ENCODE data around the gene WDTC1.
"Not testable (repeated sequence)": the region's sequence is repeated elsewhere in the genome, so short reads cannot be mapped to it uniquely, and the experiment has no call there.

Gene WDTC1

DNA sequence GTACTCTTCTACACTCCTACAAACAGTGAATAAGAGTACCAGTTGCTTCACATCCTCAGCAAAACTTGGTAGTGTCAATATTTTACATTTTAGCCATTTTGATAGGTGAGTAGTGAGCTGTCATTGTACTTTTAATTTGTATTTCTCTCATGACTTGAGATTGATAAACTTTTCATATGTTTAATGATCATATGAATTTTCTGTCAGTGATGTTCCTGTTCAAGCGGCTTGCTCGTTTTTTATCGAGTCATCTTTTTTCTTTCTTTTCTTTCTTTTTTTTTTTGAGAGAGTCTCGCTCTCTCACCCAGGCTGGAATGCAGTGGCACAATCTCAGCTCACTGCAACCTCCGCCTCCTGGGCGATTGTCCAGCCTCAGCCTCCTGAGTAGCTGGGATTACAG lies 17.0 kb upstream of the WDTC1 start:
- Histone ChIP-seq H3K36me3 (replicated peaks; ENCODE audit: low read depth, low read length) (no peaks in the 10 kb centered on the region), H3K79me2 (ENCODE audit: low read length) (no peaks in the 10 kb centered on the region), H3K9me3 (ENCODE audit: insufficient read depth, low read length) (no peaks in the 10 kb centered on the region), H2AFZ (ENCODE audit: low read depth, low read length) (no peak overlapping the region), H3K9ac (ENCODE audit: low read length) (no peak overlapping the region), H4K20me1 (ENCODE audit: insufficient read depth, low read length) (no peaks in the 10 kb centered on the region), H3K4me1 (ENCODE audit: low read length) (no peaks in the 10 kb centered on the region), H3K4me2 (ENCODE audit: low read length) (no peak overlapping the region), H3K27me3 (ENCODE audit: low read depth, low read length) (no peaks in the 10 kb centered on the region), H3K4me3 (ENCODE audit: low read length) (no peak overlapping the region), H3K27ac (ENCODE audit: low read length) (no peak overlapping the region)
- TF ChIP-seq, protein P1, sequence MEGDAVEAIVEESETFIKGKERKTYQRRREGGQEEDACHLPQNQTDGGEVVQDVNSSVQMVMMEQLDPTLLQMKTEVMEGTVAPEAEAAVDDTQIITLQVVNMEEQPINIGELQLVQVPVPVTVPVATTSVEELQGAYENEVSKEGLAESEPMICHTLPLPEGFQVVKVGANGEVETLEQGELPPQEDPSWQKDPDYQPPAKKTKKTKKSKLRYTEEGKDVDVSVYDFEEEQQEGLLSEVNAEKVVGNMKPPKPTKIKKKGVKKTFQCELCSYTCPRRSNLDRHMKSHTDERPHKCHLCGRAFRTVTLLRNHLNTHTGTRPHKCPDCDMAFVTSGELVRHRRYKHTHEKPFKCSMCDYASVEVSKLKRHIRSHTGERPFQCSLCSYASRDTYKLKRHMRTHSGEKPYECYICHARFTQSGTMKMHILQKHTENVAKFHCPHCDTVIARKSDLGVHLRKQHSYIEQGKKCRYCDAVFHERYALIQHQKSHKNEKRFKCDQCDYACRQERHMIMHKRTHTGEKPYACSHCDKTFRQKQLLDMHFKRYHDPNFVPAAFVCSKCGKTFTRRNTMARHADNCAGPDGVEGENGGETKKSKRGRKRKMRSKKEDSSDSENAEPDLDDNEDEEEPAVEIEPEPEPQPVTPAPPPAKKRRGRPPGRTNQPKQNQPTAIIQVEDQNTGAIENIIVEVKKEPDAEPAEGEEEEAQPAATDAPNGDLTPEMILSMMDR (IDR thresholded peaks at IDR 0.05; ENCODE audit: low read depth, low read length), result no peak
- no peak for TF ChIP-seq EZH2phosphoT487 (IDR thresholded peaks at IDR 0.05; ENCODE audit: low read depth)

DNA sequence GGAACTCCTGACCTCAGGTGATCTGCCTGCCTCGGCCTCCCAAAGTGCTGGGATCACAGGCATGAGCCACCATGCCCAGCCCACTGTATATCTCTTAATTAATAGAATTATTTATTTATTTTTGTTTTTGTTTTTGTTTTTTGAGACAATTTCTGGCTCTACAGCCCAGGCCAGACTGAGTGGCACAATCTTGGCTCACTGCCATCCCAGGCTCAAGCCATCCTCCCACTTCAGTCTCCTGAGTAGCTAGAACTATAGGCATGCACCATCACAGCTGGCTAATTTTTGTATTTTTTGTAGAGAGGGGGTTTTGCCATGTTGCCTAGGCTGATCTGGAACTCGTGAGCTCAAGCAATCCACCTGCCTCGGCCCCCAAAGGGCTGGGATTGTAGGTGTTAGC lies 15.7 kb upstream of the WDTC1 start:
- H2AFZ ChIP-seq (ENCODE audit: low read depth, low read length), result no peak overlapping the region
- no peaks in the 10 kb centered on the region for H3K79me2 ChIP-seq (ENCODE audit: low read length)
- H3K4me2 ChIP-seq (ENCODE audit: low read length), result no peak overlapping the region
- no peaks in the 10 kb centered on the region for H3K36me3 ChIP-seq (replicated peaks; ENCODE audit: low read depth, low read length)
- no peaks in the 10 kb centered on the region for H4K20me1 ChIP-seq (ENCODE audit: insufficient read depth, low read length)
- no peak overlapping the region for H3K27ac ChIP-seq (ENCODE audit: low read length)
- no peak overlapping the region for H3K4me3 ChIP-seq (ENCODE audit: low read length)
- no peaks in the 10 kb centered on the region for H3K9me3 ChIP-seq (ENCODE audit: insufficient read depth, low read length)
- no peaks in the 10 kb centered on the region for H3K4me1 ChIP-seq (ENCODE audit: low read length)
- no peaks in the 10 kb centered on the region for H3K27me3 ChIP-seq (ENCODE audit: low read depth, low read length)
- H3K9ac ChIP-seq (ENCODE audit: low read length), result no peak overlapping the region
- TF ChIP-seq, protein P1 (IDR thresholded peaks at IDR 0.05; ENCODE audit: low read depth, low read length), result no peak
- no peak for TF ChIP-seq EZH2phosphoT487 (IDR thresholded peaks at IDR 0.05; ENCODE audit: low read depth)

DNA sequence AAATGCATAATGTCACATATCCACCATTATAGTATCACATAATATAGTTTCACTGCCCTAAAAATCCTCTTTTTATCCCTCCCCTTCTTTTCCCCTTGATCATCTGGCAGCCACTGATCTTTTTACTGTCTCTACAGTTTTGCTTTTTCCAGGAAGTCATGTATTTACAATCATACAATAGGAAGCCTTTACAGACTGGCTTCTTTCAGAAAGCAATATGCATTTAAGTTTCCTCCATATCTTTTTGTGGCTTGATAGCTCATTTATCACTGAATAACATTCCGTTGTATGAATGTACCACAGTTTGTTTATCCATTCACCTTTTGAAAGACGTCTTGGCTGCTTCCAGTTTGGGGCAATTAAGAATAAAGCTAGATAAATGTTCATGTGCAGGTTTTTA lies 14.3 kb upstream of the WDTC1 start:
- Histone ChIP-seq H3K9ac (ENCODE audit: low read length) (no peak overlapping the region), H4K20me1 (ENCODE audit: insufficient read depth, low read length) (no peaks in the 10 kb centered on the region), H2AFZ (ENCODE audit: low read depth, low read length) (no peak overlapping the region), H3K79me2 (ENCODE audit: low read length) (no peaks in the 10 kb centered on the region), H3K4me2 (ENCODE audit: low read length) (no peak overlapping the region), H3K27ac (ENCODE audit: low read length) (no peak overlapping the region), H3K27me3 (ENCODE audit: low read depth, low read length) (no peaks in the 10 kb centered on the region), H3K9me3 (ENCODE audit: insufficient read depth, low read length) (no peaks in the 10 kb centered on the region), H3K36me3 (replicated peaks; ENCODE audit: low read depth, low read length) (no peaks in the 10 kb centered on the region), H3K4me3 (ENCODE audit: low read length) (no peak overlapping the region), H3K4me1 (ENCODE audit: low read length) (no peaks in the 10 kb centered on the region)
- no peak for TF ChIP-seq EZH2phosphoT487 (IDR thresholded peaks at IDR 0.05; ENCODE audit: low read depth)
- TF ChIP-seq, protein P1 (IDR thresholded peaks at IDR 0.05; ENCODE audit: low read depth, low read length), result no peak

DNA sequence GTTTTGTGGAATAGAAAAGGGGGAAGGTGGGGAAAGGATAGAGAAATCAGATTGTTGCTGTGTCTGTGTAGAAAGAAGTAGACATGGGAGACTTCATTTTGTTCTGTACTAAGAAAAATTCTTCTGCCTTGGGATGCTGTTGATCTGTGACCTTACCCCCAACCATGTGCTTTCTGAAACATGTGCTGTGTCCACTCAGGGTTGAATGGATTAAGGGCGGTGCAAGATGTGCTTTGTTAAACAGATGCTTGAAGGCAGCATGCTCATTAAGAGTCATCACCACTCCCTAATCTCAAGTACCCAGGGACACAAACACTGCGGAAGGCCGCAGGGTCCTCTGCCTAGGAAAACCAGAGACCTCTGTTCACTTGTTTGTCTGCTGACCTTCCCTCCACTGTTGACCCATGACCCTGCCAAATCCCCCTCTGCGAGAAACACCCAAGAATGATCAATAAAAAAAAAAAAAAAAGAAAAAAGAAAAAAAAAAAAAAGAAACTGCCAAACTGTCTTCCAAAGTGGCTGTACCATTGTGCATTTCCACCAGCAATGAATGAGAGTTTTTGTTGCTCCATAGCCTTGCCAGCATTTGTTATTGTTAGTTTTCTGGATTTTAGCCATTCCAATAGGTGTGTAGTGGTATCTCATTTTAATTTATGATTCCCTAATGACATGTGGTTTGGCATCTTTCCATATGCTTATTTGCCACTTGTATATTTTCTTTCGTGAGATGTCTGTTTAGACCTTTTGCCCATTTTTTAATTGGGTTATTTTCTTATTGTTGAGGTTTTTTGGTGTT lies 13.5 kb upstream of the WDTC1 start:
- H2AFZ ChIP-seq (ENCODE audit: low read depth, low read length); H3K36me3 ChIP-seq (replicated peaks; ENCODE audit: low read depth, low read length); H3K27me3 ChIP-seq (ENCODE audit: low read depth, low read length); H3K9me3 ChIP-seq (ENCODE audit: insufficient read depth, low read length); H3K79me2 ChIP-seq (ENCODE audit: low read length); H3K4me1 ChIP-seq (ENCODE audit: low read length); H3K4me2 ChIP-seq (ENCODE audit: low read length); H4K20me1 ChIP-seq (ENCODE audit: insufficient read depth, low read length); H3K27ac ChIP-seq (ENCODE audit: low read length); H3K9ac ChIP-seq (ENCODE audit: low read length); H3K4me3 ChIP-seq (ENCODE audit: low read length): not testable (repeated sequence)

Measured in OCI-LY3 (cell line).